Measurements from ENCODE around the gene SEMA3A. TPM values are rescaled to one million over a fixed set of nuclear protein-coding genes. Genes with fewer than 3 reads are reported as not detected.

SEMA3A gene
- total RNA-seq, 2 experiments from 2014 or later = 0.50 to 0.60 TPM

- H3K4me3 Mint-ChIP-seq = no peak overlapping the region
- no peaks in the 10 kb centered on the region for H3K4me1 Mint-ChIP-seq (ENCODE audit: low read depth)
- ATAC-seq (ENCODE audit: poor library complexity) (no peak), DNase-seq (no peak)
- CTCF ChIA-PET = no interaction called here
- Histone ChIP-seq H3K4me3 (ENCODE audit: low read length) (no peak overlapping the region), H3K36me3 (ENCODE audit: insufficient read depth, low read length) (no peaks in the 10 kb centered on the region), H3K27me3 (ENCODE audit: control insufficient read depth in 1 of 2, insufficient read depth in 2 of 2, low read length in 2 of 2) (no peaks in the 10 kb centered on the region), H3K27ac (ENCODE audit: low read depth in 1 of 2, low read length in 2 of 2) (no peak overlapping the region), H3K4me1 (ENCODE audit: insufficient read depth, low read length) (no peaks in the 10 kb centered on the region), H3K9me3 (ENCODE audit: control insufficient read depth in 1 of 2, insufficient read depth in 1 of 2, low read length in 2 of 2) (peaks cover 0 to 13% of the 10 kb centered on the region in 2 experiments)
- POLR2A ChIA-PET = no interaction called here
- H3K27me3 Mint-ChIP-seq = no peaks in the 10 kb centered on the region
- H3K36me3 Mint-ChIP-seq (ENCODE audit: low read depth) = no peaks in the 10 kb centered on the region
- H3K9me3 Mint-ChIP-seq = peaks cover 3% of the 10 kb centered on the region
- intact Hi-C loops (cut with DNase I, micrococcal nuclease) = no loop called here
- no peak overlapping the region for H3K27ac Mint-ChIP-seq
- no peak for TF ChIP-seq CTCF (IDR thresholded peaks at IDR 0.05)
Observed at GRCh38 chr7:84175461-84175860, 19.1 kb downstream of the SEMA3A start.

- POLR2A ChIA-PET = no interaction called here
- no peaks in the 10 kb centered on the region for H3K27me3 Mint-ChIP-seq
- DNase-seq (no peak), ATAC-seq (ENCODE audit: poor library complexity) (no peak)
- CTCF ChIA-PET = interaction anchor here (1.0 to 1.1 kb wide), 2 partner anchors 8 to 12 kb away, joined by 3 read pairs; no protein-coding TSS in a partner anchor
- intact Hi-C loops (cut with DNase I, micrococcal nuclease) = no loop called here
- H3K36me3 Mint-ChIP-seq (ENCODE audit: low read depth) = no peaks in the 10 kb centered on the region
- H3K9me3 Mint-ChIP-seq = peaks cover 3% of the 10 kb centered on the region
- no peak overlapping the region for H3K4me3 ChIP-seq (ENCODE audit: low read length)
- no peak overlapping the region for H3K4me3 Mint-ChIP-seq
- no peaks in the 10 kb centered on the region for H3K4me1 Mint-ChIP-seq (ENCODE audit: low read depth)
- H3K27me3 ChIP-seq (ENCODE audit: control insufficient read depth in 1 of 2, insufficient read depth in 2 of 2, low read length in 2 of 2) = no peaks in the 10 kb centered on the region
- H3K36me3 ChIP-seq (ENCODE audit: insufficient read depth, low read length) = no peaks in the 10 kb centered on the region
- H3K4me1 ChIP-seq (ENCODE audit: insufficient read depth, low read length) = no peaks in the 10 kb centered on the region
- peaks cover 0 to 8% of the 10 kb centered on the region in 2 experiments for H3K9me3 ChIP-seq (ENCODE audit: control insufficient read depth in 1 of 2, insufficient read depth in 1 of 2, low read length in 2 of 2)
- H3K27ac Mint-ChIP-seq = no peak overlapping the region
- TF ChIP-seq CTCF (IDR thresholded peaks at IDR 0.05) = no peak
- no peak overlapping the region for H3K27ac ChIP-seq (ENCODE audit: low read depth in 1 of 2, low read length in 2 of 2)
Observed at GRCh38 chr7:84170646-84171045, 23.9 kb downstream of the SEMA3A start.

GRCh38 chr7:84162584-84162983 is 32.0 kb downstream of the SEMA3A start:
- intact Hi-C loops (cut with DNase I, micrococcal nuclease) = no loop called here
- ChIA-PET POLR2A (no interaction called here), CTCF (interaction anchor here (1.4 kb wide), 1 partner anchor 8 kb away, joined by 3 read pairs; no protein-coding TSS in a partner anchor)
- H3K36me3 Mint-ChIP-seq (ENCODE audit: low read depth) = no peaks in the 10 kb centered on the region
- no peaks in the 10 kb centered on the region for H3K36me3 ChIP-seq (ENCODE audit: insufficient read depth, low read length)
- no peak overlapping the region for H3K4me3 ChIP-seq (ENCODE audit: low read length)
- no peak overlapping the region for H3K27ac ChIP-seq (ENCODE audit: low read depth in 1 of 2, low read length in 2 of 2)
- no peaks in the 10 kb centered on the region for H3K4me1 Mint-ChIP-seq (ENCODE audit: low read depth)
- no peaks in the 10 kb centered on the region for H3K4me1 ChIP-seq (ENCODE audit: insufficient read depth, low read length)
- no peak overlapping the region for H3K4me3 Mint-ChIP-seq
- H3K27me3 ChIP-seq (ENCODE audit: control insufficient read depth in 1 of 2, insufficient read depth in 2 of 2, low read length in 2 of 2) = no peaks in the 10 kb centered on the region
- DNase-seq (no peak), ATAC-seq (ENCODE audit: poor library complexity) (no peak)
- peaks cover 0 to 4% of the 10 kb centered on the region in 2 experiments for H3K9me3 ChIP-seq (ENCODE audit: control insufficient read depth in 1 of 2, insufficient read depth in 1 of 2, low read length in 2 of 2)
- no peak for TF ChIP-seq CTCF (IDR thresholded peaks at IDR 0.05)
- H3K27ac Mint-ChIP-seq = no peak overlapping the region
- H3K9me3 Mint-ChIP-seq = no peaks in the 10 kb centered on the region
- H3K27me3 Mint-ChIP-seq = no peaks in the 10 kb centered on the region

All from CD4-positive, alpha-beta T cell (primary cell).